ENCODE measurements around the gene SMG6.

The SMG6 gene

DNA sequence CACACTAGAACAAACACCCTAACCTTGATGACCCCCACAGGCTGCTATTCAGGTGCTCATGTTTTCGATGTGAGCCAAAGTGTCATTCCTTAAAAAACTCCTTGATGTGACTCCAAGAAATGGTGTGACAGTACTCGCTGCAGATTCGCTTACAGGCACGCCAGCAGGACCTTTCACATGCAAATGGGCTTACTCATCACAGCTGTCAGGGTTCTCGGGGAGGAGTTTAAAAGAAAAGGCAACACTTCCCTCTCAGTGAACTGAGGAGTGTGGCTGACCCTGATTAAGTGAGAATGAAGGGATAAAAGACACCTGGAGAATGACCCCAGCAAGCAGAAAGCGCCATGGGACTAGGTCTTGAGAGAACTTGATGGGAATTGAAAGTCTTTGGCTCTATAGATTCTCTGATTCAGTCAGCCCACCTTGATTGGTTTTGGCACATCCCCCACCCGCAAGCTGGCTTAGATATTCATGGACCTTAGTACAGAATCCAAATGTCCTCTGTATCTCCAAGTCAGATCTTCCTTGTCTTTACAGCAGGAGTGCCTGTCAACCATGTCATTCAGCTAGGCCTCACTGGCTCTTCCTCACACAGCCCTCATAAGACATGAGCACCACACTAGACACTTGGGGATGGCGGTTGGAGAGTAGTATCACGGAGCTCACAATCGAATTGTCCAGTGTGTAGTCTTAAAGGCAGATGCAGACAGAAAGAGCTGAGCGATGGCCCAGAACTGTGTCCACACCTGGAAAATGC, 166.1 kb downstream of the SMG6 start:
- peak in 1 of 2 donors; percentile 18 for DNase-seq

DNA sequence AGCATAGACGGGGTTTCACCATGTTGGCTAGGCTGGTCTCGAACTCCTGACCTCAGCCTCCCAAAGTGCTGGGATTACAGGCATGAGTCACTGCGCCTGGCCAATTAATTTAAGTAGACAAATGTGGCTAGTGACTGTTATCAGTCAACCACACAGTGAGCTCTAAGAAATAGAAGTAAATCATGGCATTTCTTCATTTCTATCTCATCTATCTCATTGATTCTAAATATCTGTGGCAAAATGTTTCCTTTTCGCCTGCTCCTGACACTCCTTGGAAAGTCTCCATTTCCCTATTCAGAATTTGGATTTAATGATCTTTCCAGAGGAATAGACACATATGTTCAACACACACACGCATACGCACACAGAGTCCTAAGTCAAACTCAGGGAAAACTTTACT, 167.3 kb downstream of the SMG6 start:
- DNase-seq: no peak

DNA sequence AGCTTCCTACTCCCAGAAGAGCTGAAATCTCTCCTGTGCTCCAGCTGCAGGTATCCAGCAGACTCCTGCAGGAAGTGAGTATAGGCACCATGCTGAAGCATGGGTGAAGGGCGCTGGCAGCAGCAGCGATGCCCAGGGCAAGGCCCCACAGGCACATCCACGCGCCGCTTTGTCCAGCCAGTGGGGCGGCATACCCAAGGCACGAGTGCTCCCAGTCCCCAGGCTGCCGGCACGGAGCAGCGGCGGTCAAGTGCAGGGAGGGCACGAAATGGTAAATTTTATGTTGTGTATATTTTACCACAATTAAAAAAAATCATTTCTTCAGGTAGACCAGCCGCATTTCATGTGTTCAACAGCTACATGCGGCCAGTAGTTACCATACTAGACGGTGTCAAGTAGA, 175.6 kb downstream of the SMG6 start:
- no peak for DNase-seq

DNA sequence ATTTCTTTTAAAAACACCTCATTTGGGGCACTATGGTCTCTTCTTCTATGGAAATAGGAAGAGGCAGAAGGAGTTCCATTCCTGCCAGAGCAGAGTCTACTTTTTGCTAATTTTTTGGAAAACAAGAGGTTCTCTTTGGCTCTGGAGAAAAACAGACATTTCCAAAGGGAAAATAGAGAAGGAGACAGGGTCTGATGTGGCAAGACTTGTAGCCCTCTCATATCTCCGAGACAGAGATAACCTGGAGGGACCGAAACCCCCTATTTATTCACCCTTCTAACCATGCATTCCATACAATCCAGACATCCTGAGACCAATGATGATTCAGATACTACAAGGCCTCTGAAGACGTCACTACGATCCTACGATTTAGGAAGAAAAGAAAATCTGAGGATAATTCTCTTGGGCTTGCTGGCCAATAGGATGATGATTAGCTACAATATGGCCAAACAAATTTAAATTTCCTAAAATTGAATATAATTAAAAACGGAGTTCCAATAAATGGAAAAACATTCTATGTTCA, 178.5 kb downstream of the SMG6 start:
- DNase-seq: no peak

DNA sequence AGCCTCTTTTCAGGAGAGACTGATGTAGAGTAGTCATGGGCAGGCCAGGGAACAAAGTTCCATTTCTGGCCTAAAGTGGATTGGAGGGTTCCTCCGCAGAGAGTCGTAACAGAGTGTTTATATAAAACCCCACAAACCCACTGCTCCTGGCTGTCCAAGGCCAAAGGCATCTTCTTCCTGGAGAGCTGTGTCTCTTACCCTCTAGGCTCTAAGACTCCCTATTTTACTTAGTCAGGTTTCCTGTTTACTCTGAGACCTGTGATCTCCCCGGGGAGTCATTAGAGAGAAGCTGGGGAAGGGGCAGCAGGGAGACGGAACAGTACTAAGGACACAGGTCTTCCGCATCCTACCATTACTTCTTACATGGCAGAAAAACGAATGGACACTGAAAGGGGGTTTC, 179.2 kb downstream of the SMG6 start:
- no peak for DNase-seq

DNA sequence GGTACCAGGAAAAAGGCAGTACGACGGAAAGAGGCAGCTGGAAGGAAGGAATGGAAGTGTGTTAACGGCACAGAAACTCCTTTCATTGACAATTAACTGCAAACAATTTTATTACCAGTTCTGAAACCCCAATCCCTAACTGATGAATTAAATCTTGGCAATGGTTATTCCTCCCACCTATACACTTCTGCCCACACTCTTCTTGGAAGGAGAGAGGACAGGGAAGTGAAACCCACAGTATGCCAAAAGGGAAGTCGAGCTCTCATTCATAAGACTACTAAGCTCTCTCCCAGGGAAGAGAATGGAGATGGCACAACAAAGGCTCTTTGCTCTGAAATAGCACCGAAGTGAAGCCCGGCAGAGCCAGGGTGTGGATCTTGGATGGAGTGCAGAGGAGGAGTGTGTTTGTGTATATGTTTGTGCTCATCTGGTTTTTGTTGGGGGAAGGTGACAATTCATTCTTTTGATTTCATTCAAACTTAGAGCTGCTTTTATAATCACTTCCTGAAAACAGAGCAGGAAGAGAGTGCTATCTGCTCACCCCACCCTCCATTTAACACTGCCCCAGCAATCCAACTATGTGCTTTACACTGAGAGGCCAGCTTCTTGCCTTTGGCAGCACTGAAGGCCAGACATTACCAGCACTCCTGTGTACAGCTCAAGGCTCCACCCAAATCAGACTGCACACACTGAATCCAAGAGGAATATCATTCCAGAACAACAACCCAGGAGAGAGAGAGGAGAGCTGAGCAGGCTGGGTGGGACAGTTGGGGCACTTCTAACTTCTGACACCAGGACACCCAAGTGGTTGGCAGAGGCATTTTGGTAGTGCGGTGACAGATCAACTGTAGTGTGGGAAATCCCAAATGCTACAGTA, 180.0 kb downstream of the SMG6 start:
- DNase-seq: peak; percentile 6 to 16

DNA sequence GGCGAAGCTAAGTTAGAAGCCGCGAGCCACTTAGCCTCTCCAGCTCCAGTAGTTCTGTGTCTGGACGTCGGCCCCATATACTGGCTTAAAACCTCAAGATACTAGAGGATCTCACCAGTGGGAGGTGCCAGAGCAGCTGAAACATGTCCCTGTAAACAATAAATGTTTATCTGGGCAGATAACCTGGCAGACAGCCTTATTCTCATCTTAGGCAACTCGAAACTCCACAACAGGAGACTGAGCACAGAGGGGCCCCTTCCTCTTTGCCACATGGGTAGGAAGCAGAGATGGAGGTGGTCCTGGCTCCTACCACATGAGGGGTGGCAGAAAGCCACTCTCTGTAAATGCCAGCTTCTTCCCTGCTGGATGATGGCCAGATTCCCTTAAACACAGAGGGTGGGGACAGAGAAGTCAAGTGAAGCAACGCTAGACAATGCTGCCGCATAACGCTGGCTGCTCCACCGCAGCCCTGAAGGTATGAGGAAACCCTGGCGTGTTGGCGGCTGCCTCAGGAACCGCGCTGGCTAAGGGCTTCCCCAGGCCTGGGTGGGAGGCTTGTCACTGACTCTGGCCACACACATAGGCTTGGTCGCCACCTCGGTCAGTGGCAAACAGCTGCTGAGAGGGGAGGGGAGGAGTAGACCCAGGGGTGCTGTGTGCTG, 180.8 kb downstream of the SMG6 start:
- peak in 1 of 2 donors; percentile 12 for DNase-seq

DNA sequence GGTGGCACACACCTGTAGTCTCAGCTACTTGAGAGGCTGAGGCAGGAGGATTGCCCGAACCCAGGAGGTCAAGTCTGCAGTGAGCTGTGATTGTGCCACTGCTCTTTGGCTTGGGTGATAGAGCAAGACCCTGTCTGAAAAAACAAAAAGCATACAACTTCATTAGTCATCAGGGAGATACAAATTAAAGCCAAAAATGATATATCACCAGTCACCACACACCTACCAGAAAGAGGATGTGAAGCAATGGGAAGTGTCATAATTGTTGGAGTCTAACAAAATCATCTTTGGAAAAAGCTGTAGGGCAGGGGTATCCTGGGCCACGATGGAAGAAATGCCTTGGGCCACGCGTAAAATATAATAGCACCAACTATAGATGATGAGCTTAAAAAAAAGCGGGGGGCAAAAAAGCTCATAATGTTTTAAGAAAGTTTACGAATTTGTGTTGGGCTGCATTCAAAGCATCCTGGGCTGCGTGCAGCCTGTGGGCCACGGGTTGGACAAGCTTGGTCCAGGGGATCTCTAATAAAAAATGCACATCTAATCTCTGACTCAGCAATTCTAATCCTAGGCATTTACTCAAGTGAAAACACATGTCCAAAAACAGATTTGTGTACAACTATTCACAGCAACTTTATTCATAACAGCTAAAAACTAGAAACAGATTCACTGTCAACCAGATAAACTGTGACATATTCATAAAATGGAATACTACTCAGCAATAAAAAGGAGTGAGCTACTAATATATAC, 182.8 kb downstream of the SMG6 start:
- DNase-seq: no peak

DNA sequence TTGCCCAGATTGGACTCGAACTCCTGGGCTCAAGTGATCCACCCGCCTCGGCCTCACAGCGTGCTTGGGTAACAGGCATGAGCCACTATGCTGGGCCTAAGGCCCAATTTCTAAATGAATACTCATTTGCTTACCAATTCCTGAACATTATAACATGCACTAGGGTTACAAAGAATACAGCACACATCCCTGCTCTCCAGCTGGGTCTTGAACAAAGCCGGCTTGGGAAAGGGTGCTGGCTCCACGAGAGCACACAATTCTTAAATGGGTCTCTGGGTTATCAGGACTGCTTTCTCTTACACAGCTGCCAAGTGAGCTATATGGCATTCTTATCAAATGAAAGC, 190.3 kb downstream of the SMG6 start:
- DNase-seq: no peak

DNA sequence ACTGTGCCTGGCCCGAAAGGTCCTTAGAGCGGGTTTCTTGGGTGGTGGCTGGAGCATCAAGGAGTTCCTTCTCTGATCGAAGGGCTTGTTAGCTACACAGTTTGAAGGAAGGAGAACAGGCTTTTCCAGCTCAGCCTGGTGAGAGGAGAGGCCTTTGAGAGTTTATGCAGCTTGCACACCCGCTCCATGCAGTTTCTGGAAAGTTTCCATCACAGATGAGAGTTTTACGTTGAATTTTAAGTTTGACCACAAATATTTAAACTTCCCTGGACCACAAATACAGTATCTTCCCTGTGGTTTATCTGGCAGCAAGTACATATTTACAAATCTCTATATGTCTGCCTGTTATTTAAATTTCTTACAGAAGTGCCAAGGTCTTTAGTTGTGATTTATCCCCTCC, 191.9 kb downstream of the SMG6 start:
- no peak for DNase-seq

DNA sequence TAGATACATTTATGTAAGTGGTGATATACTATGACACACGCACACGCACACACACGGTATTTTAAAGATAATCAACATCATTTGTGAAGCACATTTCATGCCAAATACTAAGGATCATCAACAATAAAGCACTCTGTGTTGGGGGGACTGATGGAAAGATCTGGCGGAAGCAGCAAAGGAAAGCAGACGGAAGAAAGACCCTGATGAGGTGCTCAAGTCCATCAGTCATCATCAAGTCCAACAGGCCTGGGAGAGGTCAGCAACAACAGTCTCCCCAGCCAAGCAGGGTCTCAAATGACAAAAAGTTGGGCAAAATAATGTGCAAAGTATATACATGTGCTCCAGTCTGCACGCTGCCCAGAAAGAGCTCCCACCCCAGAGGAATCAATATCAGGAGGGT, 193.1 kb downstream of the SMG6 start:
- no peak for DNase-seq

DNA sequence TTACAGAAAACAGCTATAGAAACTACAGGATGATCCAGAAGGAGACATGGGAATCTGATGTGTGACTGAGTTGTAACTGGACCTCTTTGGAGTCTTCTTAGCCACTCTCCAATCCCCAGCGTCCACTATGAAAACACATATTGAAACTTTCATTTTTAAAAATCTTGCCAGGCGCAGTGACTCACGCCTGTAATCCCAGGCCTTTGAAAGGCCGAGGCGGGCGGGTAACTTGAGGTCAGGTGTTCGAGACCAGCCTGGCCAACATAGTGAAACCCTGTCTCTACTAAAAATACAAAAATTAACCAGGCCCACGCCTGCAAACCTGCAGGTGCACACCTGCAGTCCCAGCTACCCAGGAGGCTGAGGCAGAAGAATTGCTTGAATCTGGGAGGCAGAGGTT, 195.4 kb downstream of the SMG6 start:
- no peak for DNase-seq

DNA sequence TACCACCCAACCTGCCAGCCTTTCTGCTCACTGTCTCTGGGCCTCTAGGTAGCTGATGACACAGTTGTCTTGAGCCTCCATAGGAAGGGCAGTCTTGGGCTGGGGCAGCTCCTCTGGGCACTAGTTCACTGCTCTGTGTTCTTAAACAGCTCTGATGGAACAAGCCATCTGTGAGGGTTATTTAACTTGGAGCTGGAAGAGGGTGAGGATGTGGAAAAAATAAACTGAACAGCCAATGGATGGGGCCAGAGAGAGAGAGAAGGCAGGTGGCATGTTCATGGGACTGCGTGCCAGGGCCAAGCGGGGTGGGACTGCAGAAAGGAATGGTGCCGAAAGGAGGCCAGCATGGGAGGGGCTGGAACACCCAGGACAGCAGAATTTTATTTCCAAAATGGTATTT, 196.1 kb downstream of the SMG6 start:
- no peak for DNase-seq

DNA sequence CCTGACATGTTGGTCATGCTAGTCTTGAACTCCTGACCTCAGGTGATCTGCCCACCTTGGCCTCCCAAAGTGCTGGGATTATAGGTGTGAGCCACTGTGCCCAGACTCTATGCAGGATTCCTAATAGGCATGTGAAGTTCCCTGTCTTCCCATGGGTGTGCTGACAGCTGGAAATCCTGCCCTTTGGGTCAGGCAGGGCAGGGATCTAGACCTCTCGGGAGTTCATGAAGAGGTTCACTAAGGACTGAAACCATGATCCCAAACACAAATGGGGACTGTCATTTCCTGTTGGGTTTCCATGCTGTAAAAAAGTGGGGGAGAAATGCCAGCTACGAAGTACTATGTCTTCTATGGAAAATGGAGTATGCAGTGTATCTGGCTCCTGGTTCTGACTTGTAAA, 196.5 kb downstream of the SMG6 start:
- DNase-seq: no peak

DNA sequence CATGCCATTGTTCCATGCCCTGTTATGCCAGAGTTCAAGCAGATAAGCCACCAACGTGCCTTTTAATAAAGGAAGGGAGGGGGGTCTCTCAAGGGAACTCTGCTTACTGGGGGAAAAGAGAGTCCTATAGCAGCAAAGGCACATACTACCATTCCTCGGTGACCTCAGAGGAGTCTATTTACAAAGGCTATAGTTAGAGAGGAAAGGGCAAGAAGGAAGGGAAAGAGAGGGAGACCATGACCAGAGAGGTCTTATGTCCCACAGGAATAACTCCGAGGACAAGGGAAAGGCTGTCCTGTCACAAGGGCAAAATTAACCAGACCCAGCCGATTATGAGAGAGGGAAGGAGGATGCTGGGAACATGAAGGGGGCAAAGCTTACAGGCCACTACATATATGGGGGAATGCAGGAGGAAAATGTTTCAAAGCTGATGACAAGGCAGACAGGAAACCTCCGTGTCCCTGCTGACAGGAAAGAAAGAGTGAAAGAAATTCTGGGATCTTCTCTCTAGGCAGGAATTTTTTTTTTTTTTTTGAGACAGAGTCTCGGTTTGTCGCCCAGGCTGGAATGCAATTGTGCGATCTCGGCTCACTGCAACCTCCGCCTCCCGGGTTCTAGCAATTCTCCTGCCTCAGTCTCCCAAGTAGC, 197.2 kb downstream of the SMG6 start:
- no peak for DNase-seq

DNA sequence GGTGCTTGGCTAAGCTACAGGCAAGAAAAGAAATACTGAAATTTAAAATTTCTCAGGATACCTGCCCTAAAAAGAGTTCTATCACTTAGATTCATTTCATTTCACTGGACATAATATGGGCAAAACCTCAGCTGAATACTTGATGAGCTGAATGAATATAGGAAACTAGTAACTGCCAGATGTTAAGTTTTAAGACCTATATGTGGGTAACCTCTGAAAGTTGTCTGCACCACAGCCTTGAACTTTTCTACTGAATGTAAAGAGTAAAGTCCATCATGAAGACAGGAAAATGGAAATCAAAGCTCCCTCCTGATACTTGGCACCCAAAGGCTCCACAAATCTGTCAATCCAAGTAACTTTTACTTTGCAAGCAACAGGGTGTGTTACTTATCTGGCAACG, 197.9 kb downstream of the SMG6 start:
- no peak for DNase-seq

DNA sequence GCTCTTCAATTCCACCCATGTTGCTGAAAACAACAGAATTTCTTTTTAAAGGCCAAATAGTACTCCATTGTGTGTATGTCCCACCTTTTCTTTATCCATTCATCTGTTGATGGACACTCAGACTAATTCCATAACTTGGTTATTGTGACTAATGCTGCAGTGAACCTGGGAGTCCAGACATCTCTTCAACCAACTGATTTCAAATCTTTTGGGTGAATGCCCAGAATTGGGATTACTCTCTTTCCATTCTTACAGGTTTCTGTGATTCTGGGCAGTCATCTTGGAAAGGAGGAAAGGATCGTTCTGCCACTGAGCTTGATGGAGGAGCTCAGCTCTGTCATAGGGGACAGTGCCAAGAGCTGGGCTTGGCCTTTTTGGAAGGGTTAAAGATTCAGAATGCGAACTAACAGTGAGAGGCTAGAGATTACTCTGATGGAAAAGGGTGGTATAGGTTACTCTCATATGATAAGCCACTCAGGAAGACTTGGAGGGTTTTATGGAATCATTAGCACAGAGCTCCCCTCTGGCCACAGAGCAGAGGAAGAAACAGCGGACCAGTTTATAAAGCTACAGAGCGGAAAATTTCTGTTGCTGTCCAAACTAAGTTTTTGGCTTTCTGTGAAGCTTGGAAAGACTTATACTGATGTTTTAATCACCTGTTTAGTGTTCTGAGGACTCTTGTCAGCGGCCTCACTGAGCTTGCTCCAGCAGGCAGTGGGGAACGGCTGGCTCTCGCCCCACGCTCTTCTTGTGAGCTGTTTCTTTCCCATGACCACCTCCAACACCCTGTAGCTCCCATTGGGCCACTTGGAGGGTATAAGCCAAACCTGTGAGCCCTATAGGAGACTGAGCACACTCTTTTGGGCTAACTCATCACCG, 200.4 kb downstream of the SMG6 start:
- DNase-seq: no peak

DNA sequence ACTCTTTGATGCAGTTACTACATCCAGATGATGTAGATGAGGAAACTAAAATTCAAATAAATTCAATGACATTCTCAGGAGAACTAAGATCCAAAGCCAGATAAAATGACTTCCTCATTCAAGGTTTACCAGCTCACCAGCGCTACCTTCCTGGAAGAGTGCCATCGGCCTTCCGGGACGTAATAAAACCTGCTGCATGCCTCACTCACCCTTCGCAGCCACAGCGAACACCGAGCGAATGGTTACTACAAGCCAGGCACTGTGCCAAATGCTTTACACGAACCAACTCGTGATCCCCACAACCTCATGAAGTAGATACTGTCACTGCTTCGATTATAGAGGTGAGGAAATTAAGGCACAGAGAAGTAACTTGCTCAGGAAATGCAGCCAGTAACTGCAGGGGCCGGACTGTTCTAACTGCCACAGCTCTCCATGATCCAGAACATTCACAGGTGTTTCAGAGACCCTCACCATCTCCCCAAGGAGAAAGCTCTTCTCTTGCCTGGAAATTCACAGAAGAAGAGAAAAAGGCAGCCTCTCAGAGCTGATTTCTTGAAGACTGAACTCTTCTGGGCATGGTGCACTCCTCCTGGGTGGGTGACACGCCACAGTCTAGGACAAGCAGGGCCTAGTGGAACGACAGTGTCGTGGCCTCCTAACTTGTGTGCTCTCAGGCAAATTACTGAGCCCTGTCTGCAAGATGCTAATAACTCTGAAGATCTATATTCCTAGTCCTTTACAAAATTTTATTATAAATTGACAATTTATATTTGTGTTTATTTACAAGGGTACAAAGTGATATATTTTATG, 201.9 kb downstream of the SMG6 start:
- peak; percentile 60 to 72 for DNase-seq

DNA sequence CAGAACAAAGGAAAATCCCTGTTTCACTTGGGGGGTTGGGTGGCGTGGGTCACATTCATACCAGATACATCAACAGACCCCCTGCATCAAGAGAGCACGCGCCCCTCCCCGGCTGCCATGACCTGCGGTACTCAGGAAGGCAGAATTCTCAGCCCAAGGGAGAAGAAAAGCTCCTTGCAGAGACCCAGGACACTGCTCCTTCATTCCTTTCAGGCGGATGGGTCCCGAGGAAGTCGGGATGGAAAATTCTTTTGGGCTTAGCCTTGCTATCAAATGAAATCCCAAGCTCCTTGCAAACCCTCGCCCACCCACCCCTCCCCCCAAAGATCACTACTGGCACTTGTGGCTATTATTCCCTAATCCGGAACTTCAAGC, 208.1 kb downstream of the SMG6 start:
- no peak for DNase-seq

DNA sequence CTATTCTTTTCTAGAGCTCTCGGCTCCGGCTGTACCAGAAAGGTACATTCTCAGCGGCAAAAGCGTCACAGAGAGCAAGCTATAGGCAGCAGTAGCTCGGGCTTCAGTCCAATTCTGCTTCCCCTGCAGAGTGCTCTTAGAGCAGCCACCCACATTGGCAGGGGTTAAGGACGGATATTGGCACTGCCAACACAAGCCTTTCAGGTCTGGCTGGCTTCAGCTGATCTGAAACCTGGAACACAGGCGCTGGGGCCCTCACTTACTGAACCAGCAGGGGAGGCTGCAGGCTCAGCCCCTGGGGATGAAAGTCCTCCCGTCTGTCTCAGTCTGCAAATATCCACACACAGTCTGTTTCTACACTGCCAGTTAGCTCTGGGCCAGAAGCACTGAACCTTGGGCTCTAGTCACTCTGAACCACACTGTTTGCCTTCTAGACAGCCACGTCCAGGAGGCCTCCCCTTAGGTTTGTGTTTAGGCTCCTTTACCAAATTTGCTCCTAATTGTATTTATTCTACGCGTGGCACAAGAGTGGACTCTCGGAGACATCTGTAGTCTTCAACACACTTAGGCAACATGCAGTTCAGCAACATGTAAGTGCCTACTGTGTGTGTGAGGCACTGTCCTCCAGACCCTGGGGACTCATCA, 208.6 kb downstream of the SMG6 start:
- no peak for DNase-seq

Measured in CD4-positive, alpha-beta T cell treated with Interferon alpha-2 for 1 hour (primary cell).